HEK293 (cell line): ENCODE measurements around the gene TNFSF12.

Source experiments
- CTCF ChIA-PET: fragments of 350-600 bp; formaldehyde crosslinking; extraction: SDS; loops from one replicate; lab custom pipeline; 2021; ENCODE audit warnings: antibody characterized with exemption; lab: Yijun Ruan, JAX
- POLR2A ChIA-PET: fragments of 300-600 bp; formaldehyde crosslinking; extraction: SDS; loops from one replicate; lab custom pipeline; 2020; ENCODE audit warnings: antibody characterized with exemption, inconsistent platforms; lab: Yijun Ruan, JAX
- H3K27ac ChIP-seq: fragments of 200-500 bp; sonication (Bioruptor generic); 2 replicates; pipeline ENCODE4 v1.5.1; 2014; ENCODE audit warnings: low read depth, low read length, control low read depth, inconsistent platforms; ENCODE audit errors: extremely low read depth
- H3K36me3 ChIP-seq, 2 experiments: fragments of 200-500 bp in 1 of 2; sonication (Bioruptor generic) in 1 of 2; 1 replicate in 1 of 2; 2 replicates in 1 of 2; pipeline ENCODE4 v1.5.1; 2014 to 2017; ENCODE audit warnings: inconsistent platforms in 2 of 2, low read length in 2 of 2; ENCODE audit not compliant: control insufficient read depth in 2 of 2, insufficient read depth in 1 of 2
- H3K4me1 ChIP-seq: fragments of 200-500 bp; sonication (Bioruptor generic); 2 replicates; pipeline ENCODE4 v1.5.1; 2014; ENCODE audit warnings: mild to moderate bottlenecking, low read length, inconsistent platforms; ENCODE audit not compliant: control insufficient read depth, insufficient read depth
- H3K4me3 ChIP-seq: 2 replicates; pipeline ENCODE4 v1.5.1; 2011; ENCODE audit warnings: low read depth, mild to moderate bottlenecking, control low read depth, low read length, moderate library complexity
- H3K9me3 ChIP-seq: fragments of 200-500 bp; sonication (Bioruptor generic); 2 replicates; pipeline ENCODE4 v1.5.1; 2014; ENCODE audit warnings: low read depth, low read length, inconsistent platforms; ENCODE audit not compliant: control insufficient read depth, insufficient read depth
- KLF7 ChIP-seq: fragments of 450-650 bp; formaldehyde crosslinking; IDR thresholded peaks from 2 replicates; pipeline ENCODE4 v1.5.1; 2016; ENCODE audit warnings: missing biosample characterization, missing genetic modification characterization, borderline replicate concordance
- SP7 ChIP-seq: fragments of 450-650 bp; formaldehyde crosslinking; IDR thresholded peaks from 2 replicates; pipeline ENCODE4 v1.5.1; 2016; ENCODE audit warnings: missing biosample characterization, missing genetic modification characterization
- WT1 ChIP-seq: fragments of 450-650 bp; formaldehyde crosslinking; IDR thresholded peaks from 2 replicates; pipeline ENCODE4 v1.5.1; 2016; ENCODE audit warnings: missing biosample characterization, missing genetic modification characterization
- ZNF121 ChIP-seq: fragments of 450-650 bp; formaldehyde crosslinking; IDR thresholded peaks from 2 replicates; pipeline ENCODE4 v1.5.1; 2016; ENCODE audit warnings: missing biosample characterization, missing genetic modification characterization
- ZNF148 ChIP-seq: fragments of 450-650 bp; formaldehyde crosslinking; IDR thresholded peaks from 2 replicates; pipeline ENCODE4 v1.5.0; 2017; ENCODE audit warnings: missing biosample characterization, missing genetic modification characterization, borderline replicate concordance
- ZNF16 ChIP-seq: fragments of 450-650 bp; formaldehyde crosslinking; IDR thresholded peaks from 2 replicates; pipeline ENCODE4 v1.5.1; 2016; ENCODE audit warnings: low read depth, missing biosample characterization, missing genetic modification characterization
- ZNF366 ChIP-seq: fragments of 450-650 bp; formaldehyde crosslinking; conservative IDR thresholded peaks from 2 replicates; pipeline ENCODE4 v1.5.1; 2016; ENCODE audit warnings: missing biosample characterization, missing genetic modification characterization
- ZNF391 ChIP-seq: fragments of 450-650 bp; formaldehyde crosslinking; IDR thresholded peaks from 2 replicates; pipeline ENCODE4 v1.5.1; 2016; ENCODE audit warnings: low read depth, missing biosample characterization, missing genetic modification characterization, borderline replicate concordance
- ZNF585B ChIP-seq: fragments of 450-650 bp; formaldehyde crosslinking; IDR thresholded peaks from 2 replicates; pipeline ENCODE4 v1.5.1; 2016; ENCODE audit warnings: missing biosample characterization, missing genetic modification characterization
- ZNF677 ChIP-seq: fragments of 450-650 bp; IDR thresholded peaks from 2 replicates; pipeline ENCODE4 v1.5.0; 2018; ENCODE audit warnings: missing biosample characterization, mild to moderate bottlenecking, missing genetic modification characterization, moderate library complexity
- ZNF843 ChIP-seq: fragments of 450-650 bp; formaldehyde crosslinking; IDR thresholded peaks from 2 replicates; pipeline ENCODE4 v1.5.1; 2016; ENCODE audit warnings: missing biosample characterization, missing genetic modification characterization
- TF ChIP-seq, protein P1 (sequence below): fragments of 450-650 bp; formaldehyde crosslinking; IDR thresholded peaks from 2 replicates; pipeline ENCODE4 v1.5.1; 2017; ENCODE audit warnings: missing biosample characterization, missing genetic modification characterization
- TF ChIP-seq, protein P2 (sequence below): fragments of 450-650 bp; formaldehyde crosslinking; IDR thresholded peaks from 2 replicates; pipeline ENCODE4 v1.5.1; 2016; ENCODE audit warnings: missing biosample characterization, missing genetic modification characterization, borderline replicate concordance

TNFSF12 gene

GRCh38 chr17:7580604-7581575 lies 32.0 kb downstream of the TNFSF12 start:
- ChIA-PET CTCF (interaction anchor here (0.5 to 2.6 kb wide), 6 partner anchors 8 to 195 kb away, joined by 3 to 11 read pairs (median 6); partner anchors contain the start of genes TMEM102, TP53 and WRAP53), POLR2A (interaction anchor here (0.6 to 3.7 kb wide), 6 partner anchors 9 to 135 kb away, joined by 3 to 50 read pairs (median 8); partner anchors contain the start of genes ATP1B2, FXR2, SOX15 and TP53)
- no peak overlapping the region for H3K4me3 ChIP-seq
- H3K9me3 ChIP-seq: no peaks in the 10 kb centered on the region
- H3K4me1 ChIP-seq: peaks cover 8% of the 10 kb centered on the region; the same call in 1 of the 2 replicates
- no peak overlapping the region; the same call in 1 of the 2 replicates for H3K27ac ChIP-seq
- peaks cover 21 to 63% of the 10 kb centered on the region in 2 experiments for H3K36me3 ChIP-seq
- TF ChIP-seq ZNF366 (peak; percentile 40), SP7 (no peak), KLF7 (tag by site-specific recombination) (no peak), ZNF391 (tag by site-specific recombination) (no peak), ZNF843 (no peak), WT1 (tag by site-specific recombination) (0 out of 2 replicates have a peak, but pooled peaks have one; percentile 18), ZNF148 (tag by site-specific recombination) (no peak), ZNF585B (no peak), ZNF16 (tag by site-specific recombination) (no peak), ZNF121 (tag by site-specific recombination) (no peak), ZNF677 (no peak)
- TF ChIP-seq, protein P1, sequence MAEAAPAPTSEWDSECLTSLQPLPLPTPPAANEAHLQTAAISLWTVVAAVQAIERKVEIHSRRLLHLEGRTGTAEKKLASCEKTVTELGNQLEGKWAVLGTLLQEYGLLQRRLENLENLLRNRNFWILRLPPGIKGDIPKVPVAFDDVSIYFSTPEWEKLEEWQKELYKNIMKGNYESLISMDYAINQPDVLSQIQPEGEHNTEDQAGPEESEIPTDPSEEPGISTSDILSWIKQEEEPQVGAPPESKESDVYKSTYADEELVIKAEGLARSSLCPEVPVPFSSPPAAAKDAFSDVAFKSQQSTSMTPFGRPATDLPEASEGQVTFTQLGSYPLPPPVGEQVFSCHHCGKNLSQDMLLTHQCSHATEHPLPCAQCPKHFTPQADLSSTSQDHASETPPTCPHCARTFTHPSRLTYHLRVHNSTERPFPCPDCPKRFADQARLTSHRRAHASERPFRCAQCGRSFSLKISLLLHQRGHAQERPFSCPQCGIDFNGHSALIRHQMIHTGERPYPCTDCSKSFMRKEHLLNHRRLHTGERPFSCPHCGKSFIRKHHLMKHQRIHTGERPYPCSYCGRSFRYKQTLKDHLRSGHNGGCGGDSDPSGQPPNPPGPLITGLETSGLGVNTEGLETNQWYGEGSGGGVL (tag by site-specific recombination): peak; percentile 46; the same call in 1 of the 2 replicates
- TF ChIP-seq, protein P2, sequence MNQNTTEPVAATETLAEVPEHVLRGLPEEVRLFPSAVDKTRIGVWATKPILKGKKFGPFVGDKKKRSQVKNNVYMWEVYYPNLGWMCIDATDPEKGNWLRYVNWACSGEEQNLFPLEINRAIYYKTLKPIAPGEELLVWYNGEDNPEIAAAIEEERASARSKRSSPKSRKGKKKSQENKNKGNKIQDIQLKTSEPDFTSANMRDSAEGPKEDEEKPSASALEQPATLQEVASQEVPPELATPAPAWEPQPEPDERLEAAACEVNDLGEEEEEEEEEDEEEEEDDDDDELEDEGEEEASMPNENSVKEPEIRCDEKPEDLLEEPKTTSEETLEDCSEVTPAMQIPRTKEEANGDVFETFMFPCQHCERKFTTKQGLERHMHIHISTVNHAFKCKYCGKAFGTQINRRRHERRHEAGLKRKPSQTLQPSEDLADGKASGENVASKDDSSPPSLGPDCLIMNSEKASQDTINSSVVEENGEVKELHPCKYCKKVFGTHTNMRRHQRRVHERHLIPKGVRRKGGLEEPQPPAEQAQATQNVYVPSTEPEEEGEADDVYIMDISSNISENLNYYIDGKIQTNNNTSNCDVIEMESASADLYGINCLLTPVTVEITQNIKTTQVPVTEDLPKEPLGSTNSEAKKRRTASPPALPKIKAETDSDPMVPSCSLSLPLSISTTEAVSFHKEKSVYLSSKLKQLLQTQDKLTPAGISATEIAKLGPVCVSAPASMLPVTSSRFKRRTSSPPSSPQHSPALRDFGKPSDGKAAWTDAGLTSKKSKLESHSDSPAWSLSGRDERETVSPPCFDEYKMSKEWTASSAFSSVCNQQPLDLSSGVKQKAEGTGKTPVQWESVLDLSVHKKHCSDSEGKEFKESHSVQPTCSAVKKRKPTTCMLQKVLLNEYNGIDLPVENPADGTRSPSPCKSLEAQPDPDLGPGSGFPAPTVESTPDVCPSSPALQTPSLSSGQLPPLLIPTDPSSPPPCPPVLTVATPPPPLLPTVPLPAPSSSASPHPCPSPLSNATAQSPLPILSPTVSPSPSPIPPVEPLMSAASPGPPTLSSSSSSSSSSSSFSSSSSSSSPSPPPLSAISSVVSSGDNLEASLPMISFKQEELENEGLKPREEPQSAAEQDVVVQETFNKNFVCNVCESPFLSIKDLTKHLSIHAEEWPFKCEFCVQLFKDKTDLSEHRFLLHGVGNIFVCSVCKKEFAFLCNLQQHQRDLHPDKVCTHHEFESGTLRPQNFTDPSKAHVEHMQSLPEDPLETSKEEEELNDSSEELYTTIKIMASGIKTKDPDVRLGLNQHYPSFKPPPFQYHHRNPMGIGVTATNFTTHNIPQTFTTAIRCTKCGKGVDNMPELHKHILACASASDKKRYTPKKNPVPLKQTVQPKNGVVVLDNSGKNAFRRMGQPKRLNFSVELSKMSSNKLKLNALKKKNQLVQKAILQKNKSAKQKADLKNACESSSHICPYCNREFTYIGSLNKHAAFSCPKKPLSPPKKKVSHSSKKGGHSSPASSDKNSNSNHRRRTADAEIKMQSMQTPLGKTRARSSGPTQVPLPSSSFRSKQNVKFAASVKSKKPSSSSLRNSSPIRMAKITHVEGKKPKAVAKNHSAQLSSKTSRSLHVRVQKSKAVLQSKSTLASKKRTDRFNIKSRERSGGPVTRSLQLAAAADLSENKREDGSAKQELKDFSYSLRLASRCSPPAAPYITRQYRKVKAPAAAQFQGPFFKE (tag by site-specific recombination): no peak
